Activated CD4-positive, CD25-positive, alpha-beta regulatory T cell (primary cell): Measurements from ENCODE around the gene CNDP2.
"Not testable (repeated sequence)": the region's sequence is repeated elsewhere in the genome, so short reads cannot be mapped to it uniquely, and the experiment has no call there.

Experiments used
- DNase-seq, 4 experiments: peaks; one replicate each; lab custom pipeline; 2025; lab: John Stamatoyannopoulos, UW

Gene CNDP2

DNA sequence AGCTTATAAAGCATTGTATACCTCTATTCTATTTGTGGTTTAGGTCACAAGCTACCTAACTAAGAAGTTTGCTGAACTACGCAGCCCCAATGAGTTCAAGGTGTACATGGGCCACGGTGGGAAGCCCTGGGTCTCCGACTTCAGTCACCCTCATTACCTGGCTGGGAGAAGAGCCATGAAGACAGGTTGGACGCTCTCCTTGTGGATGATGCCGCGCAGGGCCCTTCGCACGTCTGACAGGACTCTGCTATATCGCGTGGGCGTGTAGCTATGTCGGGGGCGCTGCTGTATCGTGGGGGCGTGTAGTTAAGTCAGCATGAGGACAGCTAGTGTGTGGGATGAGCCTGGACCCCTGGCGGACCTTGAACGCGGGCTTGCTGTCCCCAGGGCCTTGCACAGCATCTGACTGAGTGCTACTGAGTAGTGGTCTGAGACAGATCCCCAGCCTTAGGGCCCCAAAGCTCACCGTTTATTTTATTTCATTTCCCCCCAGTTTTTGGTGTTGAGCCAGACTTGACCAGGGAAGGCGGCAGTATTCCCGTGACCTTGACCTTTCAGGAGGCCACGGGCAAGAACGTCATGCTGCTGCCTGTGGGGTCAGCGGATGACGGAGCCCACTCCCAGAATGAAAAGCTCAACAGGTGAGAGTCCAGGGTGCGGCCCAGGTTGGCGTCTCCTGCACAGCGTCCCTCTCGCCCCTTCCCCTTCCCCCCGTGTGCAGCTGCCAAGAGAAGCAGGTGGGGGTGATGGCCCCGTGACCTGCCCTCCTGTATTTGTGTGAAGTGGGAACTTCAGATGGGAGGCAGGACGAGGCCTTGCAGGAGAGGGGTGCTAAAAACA is 22.5 kb downstream of the CNDP2 start:
- no peak for DNase-seq

DNA sequence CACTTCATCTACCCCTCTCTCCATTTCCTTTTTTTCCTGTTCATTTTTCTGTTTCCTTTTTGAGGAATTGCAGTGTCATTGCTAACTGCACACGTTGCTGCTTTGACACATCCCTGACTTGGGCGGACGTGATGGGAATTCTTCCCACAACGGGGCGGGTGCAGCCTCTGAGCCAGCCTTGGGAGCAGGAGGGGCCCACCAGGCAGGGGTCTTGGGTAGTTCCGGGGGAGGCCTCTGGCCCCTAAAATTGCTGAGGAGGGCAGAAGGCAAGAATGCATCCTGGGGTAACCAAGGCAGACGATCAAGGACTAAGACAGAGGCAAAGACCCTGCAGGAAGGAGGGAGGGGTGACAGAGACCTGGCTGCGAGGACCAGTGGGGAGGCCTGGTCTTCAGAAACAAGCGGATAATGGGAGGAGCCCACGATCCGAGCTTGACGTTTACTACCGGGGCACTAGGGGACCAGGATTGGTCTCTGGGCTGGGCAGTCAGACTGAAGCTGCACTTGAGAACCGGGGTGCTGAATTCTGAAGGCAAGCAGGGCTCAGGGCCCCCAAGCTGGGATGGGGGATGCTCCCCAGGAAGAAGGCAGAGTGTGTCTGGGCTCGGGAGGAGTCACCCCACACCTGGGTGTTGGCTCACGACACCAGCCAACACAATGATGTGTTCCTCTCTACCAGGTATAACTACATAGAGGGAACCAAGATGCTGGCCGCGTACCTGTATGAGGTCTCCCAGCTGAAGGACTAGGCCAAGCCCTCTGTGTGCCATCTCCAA is 23.3 kb downstream of the CNDP2 start:
- DNase-seq, result no peak

DNA sequence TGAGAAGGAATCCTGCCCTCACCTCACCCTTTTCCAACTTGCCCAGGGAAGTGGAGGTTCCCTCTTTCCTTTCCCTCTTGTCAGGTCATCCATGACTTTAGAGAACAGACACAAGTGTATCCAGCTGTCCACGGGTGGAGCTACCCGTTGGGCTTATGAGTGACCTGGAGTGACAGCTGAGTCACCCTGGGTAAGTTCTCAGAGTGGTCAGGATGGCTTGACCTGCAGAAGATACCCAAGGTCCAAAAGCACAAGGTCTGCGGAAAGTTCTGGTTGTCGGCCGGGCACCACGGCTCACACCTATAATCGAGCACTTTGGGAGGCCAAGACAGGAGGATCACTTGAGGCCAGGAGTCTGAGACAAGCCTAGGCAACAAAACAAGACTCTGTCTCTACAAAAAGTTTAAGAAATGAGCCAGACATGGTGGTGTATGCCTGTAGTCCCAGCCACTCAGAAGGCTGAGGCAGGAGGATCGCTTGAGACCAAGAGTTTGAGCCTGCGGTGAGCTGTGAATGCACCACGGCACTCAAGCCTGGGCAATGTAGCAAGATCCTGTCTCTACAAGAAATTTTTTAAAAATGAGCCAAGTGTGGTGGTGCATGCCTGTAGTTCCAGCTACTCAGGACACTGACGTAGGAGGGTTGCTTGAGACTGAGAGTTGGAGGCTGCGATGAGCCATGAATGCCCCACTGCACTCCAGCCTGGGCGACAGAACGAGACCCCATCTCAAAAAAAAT is 24.1 kb downstream of the CNDP2 start:
- no peak for DNase-seq

GRCh38 chr18:74521068-74521725 is 25.0 kb downstream of the CNDP2 start:
- no peak for DNase-seq

GRCh38 chr18:74522635-74523548 is 26.7 kb downstream of the CNDP2 start:
- DNase-seq, result no peak

DNA sequence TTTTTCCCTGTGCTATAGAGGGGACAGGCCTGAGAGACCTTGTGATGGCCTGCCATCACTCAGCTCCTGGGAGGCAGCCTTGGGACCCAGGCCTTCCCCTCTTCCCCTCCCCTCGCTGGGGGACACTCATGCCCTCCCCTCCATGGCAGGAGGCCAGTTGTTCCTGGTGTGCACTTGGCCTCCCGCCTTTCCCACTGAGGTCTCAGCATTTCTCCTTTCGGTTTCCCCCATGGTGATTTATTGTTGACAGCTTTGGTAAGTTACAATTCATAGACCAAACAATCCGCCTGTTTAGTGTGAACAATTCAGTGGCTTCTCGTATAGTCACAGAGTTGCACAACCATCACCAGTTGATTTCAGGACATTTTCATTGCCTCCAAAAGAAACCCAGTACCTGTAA is 27.9 kb downstream of the CNDP2 start:
- DNase-seq, result no peak

DNA sequence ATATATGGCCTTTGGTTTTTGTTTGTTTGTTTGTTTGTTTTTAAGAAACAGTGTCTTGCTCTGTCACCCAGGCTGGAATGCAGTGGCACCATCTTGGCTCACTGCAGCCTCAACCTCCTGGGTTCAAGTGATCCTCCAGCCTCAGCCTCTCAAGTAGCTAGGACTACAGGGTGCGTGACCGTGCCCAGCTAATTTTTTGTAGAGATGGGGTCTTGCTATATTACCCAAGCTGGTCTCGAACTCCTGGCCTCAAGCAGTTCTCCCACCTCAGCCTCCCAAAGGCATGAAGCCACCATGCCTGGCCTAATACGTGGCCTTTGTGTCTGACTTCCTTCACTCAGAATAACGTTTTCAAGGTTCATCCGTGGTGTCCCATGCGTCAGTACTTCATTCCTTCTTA is 28.8 kb downstream of the CNDP2 start:
- DNase-seq, result not testable (repeated sequence)

GRCh38 chr18:74525741-74526140 is 29.6 kb downstream of the CNDP2 start:
- DNase-seq, result no peak

DNA sequence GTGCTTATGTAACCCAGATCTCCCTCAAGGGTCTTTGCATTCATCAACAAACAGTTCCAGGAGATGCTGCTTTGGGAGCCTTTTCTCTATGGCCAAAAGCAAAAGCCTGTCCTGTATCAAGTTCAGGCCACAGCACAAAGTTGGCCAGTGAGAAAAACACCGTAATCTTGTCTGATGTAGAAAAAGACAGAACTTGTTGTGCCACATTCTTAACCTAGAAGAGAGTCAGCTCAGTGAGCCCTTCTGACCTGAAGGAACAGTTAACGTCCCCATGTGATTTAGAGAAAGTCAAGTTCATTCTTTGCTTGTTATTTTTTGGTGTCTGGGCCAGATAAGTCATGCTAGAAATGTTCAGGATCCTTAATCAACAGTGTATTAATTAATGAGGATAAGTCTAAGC is 30.3 kb downstream of the CNDP2 start:
- no peak for DNase-seq

GRCh38 chr18:74528478-74528877 is 32.3 kb downstream of the CNDP2 start:
- DNase-seq, result no peak

DNA sequence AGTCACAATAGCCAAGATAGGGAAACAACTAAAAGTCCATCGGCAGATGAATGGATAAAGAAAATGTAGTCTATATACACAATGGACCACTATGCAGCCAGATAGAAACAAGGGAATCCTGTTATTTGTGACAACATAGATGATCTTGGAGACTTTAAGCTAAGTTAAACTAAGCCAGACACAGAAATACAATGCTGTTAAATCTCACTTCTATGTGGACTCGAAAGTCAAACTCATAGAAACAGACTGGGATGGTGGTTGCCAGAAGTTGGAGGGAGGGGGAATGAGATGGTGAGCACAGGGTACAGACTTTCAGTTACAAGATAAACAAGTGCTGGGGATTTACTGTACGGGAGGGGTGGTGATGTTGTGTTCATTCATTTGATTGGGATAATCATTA is 32.8 kb downstream of the CNDP2 start:
- no peak for DNase-seq

DNA sequence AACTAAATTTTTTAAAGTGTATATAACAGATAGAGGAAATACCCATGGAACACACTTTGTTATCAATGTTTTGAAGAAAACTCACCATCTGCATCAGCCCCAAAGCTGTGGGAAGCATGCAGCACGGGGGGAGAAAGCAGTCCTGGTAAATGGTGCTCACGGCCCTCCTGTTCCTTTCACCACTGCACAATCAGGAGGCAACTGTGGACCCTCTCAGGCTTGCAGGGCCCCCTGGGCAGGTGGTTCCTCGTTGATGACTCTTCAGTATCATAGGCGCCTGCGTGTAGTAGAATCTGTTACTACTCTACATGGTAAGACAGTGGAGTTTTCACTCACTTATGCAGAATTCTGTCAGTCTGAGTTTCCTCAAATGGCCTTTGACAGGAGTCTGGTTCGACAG is 33.2 kb downstream of the CNDP2 start:
- no peak for DNase-seq

DNA sequence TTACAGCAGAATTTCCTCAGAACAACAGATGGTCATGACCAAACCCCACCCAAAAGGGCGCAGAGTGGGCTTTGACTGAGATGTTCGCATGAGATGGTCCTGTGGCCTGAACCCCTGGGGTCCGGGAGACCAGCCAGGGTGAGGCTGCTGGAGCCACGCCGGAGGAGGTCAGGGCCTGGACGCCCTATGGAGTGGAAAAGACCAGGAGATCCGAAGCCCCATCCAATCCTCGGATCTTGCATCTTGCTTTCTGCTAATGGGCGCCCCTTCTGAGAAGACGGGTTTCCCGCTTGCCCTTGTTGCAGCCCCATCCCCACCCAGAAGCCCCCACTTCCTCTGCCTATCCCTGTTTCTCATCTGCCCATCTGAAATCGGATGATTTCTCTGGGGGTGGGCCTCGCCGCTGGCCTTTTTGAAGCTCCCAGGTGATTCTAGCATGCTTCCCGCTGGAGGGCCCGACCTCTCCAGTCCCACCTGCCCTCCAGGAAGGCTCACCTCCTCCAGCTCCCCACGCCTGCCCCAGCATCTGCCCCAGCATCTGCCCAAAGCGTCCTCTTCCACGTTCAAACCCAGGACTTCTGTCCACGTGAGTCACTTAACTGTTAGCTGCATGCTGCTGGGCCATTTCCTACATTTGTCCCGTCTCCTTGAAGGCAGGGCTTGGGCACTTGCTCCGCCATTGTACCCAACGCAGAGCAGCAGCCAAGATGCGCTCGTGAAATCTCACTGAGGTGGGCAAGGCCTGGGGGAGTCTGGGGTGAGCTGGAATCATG is 33.8 kb downstream of the CNDP2 start:
- DNase-seq, result no peak

DNA sequence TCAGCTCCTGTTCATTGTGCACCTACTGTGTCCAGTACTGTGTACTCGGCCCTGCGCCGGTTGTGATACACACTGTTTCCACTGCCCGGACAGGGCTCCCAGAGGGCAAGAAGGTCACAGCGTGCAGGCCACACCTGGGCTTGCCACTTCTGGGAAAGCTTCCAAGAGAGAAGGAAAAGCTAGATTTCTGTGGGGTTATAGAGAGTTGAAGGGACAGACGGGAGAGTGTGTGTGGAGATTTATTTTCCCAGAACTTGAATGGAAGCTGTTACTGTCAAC is 34.4 kb downstream of the CNDP2 start:
- DNase-seq, result no peak

DNA sequence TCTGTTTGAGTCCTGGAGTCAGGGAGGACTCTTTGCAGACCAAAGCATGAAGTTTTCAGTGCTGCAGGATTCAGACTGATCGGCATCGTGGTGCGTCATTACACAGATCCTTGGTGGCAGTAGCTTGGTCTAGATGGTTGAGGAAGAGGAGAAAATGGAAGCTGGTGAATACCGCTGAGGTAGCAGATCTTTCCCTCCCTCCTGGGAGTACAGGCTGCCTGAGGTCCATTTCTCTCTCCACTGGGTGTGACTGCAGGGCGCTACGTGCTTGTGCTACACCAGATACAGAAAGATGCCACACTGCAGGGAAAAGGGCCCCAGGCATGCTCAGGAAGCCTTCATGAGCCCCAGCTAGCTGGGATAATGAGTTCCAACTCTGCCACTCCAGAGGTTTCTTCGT is 34.9 kb downstream of the CNDP2 start:
- DNase-seq, result no peak

- DNase-seq, result no peak
These were observed 36.4 kb downstream of the CNDP2 start for GRCh38 chr18:74532511-74533025.

DNA sequence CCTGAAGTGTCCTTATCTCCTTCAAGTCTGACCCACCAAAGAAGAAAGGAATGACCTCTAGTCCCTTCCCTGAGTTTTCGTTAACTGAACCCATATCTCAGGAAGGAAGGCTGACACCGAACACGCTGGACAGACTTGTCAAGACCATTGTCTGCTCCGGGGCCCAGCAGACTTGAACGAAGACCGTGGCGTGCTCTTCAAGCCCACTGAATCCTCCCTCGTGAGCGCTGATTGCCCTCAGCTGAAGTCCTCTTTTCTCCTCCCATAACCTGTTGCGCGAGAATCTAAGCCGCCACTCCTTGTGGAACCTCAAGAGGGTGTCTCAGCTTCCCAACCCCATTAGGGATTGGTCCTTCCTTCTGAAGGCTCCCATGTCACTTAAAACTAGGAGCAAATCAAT is 37.5 kb downstream of the CNDP2 start:
- DNase-seq, result no peak

DNA sequence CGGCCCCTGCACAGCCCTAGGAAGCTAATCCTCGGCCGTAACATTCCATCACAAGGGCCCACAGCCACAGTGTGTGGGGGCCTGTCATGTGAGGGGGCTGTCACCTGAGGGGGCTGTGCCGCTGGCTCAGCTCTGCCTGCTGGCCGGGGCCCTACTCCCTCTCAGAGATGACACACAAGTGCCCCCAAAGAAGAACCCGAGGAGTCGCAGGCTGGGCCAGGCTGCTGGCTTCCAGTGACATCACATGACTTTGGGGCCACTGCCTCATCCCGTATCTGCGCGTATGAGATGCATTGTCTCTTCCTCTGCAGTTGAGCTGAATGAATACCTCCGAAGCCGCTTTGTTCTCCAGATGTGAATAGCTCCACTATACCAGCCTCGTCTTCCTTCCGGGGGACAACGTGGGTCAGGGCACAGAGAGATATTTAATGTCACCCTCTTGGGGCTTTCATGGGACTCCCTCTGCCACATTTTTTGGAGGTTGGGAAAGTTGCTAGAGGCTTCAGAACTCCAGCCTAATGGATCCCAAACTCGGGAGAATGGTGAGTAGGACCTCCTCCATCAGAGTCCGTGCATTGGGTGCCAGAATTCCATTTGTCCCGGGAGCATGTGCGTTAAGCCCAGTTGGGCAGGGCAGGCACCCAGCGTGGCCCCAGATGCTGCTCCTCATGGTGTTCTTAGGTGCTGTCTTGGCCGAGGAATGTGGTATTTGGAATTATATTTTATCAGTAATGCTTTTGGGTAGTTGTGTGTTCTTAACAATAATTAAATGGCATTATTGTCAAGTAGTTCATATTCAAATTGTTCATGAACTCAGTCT is 38.2 kb downstream of the CNDP2 start, which contains the start of gene CNDP1:
CNDP1 (plus strand) TSS at position 351 of the 820 bp plus-strand sequence; CDS start at position 519, 168 bp downstream.
- DNase-seq, result no peak

DNA sequence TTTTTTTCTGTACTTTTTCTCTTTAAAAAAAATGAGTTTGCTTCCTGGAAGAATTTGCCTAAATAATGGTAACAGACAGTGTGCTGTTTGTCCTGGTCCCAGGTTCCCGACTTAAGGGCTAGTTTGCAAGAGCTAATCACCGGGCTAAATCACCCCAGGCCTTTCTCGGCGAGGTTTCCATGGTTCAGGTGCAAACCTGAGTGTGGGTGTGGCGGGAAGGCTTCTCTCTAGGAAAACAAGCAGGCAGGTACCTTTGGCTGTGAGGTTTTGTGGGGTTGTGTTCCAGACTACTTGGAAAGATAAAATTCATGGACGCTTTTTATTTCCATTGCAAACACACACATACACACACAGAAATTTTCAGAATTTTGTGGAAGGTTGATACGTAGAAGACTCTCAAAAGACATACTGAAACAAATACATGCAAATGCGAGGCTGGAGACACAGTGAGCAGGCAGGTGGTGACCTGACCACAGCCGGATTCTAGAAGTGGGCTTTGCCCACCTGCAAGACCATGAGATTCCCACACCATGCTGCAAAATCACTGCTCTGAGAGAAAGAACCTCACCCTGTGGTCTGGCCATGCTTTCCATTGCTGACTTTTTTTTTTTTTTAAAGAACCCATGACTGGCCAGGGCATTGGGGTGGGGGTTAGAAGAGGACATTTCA is 39.0 kb downstream of the CNDP2 start:
- DNase-seq, result no peak
